ENCODE measurements around the gene DNMT3B. TPM values are rescaled to one million over a fixed set of nuclear protein-coding genes. Genes with fewer than 3 reads are reported as not detected.

Gene DNMT3B
- total and polyA plus RNA-seq, 12 donors = 0.12 to 2.0 (median 0.87) TPM; not detected in 1

- no peaks in the 10 kb centered on the region for H3K4me1 ChIP-seq (replicated peaks in 1 of 2)
- DNase-seq = no peak
- intact Hi-C loops (cut with DNase I) = loop anchor here in 1 of 2 donors (10.0 kb wide), 1 partner anchor 96 kb away; no protein-coding TSS in a partner anchor
- WGBS, 4 donors = 86 to 88% (median 88%) methylated on average over 23 of the region's 23 CpGs
- no peak overlapping the region for H3K4me3 ChIP-seq
- TF ChIP-seq CTCF (IDR thresholded peaks at IDR 0.05) = no peak
- no peak for TF ChIP-seq POLR2A (IDR thresholded peaks at IDR 0.05)
- H3K27me3 ChIP-seq = no peaks in the 10 kb centered on the region
- no peaks in the 10 kb centered on the region for H3K9me3 ChIP-seq (replicated peaks in 1 of 3)
- no peaks in the 10 kb centered on the region for H3K36me3 ChIP-seq (replicated peaks in 1 of 2)
- H3K27ac ChIP-seq = no peak overlapping the region
Observed at GRCh38 chr20:32798046-32798981, 36.1 kb downstream of the DNMT3B start.

GRCh38 chr20:32803092-32803491, 40.9 kb downstream of the DNMT3B start:
- H3K27me3 ChIP-seq = no peaks in the 10 kb centered on the region
- H3K27ac ChIP-seq = no peak overlapping the region
- H3K4me3 ChIP-seq = no peak overlapping the region
- H3K36me3 ChIP-seq (replicated peaks in 1 of 2) = no peaks in the 10 kb centered on the region
- DNase-seq = no peak
- WGBS, 4 donors = 91 to 100% (median 99%) methylated on average over 2 of the region's 2 CpGs
- intact Hi-C loops (cut with DNase I) = no loop called here
- H3K4me1 ChIP-seq (replicated peaks in 1 of 2) = peaks cover 0 to 4% of the 10 kb centered on the region in 2 donors
- no peak for TF ChIP-seq POLR2A (IDR thresholded peaks at IDR 0.05)
- no peak for TF ChIP-seq CTCF (IDR thresholded peaks at IDR 0.05)
- H3K9me3 ChIP-seq (replicated peaks in 1 of 3) = no peaks in the 10 kb centered on the region

DNA sequence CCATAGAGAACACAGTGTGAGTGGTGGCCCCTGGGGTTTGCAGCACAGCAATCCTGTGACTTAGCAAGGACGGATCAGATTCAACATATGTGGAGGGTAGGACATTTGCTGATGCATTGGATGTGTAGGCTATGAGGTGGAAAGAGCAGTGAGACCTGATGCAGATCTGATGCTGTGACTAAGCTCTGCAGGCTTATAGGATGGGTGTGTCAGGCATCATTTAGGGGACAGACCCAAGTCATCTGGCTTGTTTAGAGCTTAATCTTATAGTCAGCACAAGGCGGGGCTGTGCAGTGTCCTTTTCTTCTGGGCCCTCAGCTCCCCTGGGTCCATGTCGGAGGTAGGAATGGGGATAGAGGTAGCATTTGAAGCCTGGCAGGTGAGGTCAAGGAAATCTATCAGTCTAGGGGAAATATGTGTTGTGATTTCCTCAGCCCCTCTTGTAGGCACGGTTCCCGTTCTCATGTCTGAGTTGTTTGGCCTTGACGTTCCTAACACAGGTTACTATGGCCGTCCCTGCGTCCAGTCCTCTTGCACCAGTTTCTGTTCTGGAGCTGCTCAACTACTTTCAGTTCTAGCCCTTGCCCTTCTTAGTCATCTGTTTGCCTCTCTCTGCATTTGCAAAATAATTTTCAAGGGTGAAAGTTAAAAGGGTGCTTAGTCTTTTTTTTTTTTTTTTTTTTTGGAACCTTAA, 42.0 kb downstream of the DNMT3B start:
- intact Hi-C loops (cut with DNase I) = no loop called here
- TF ChIP-seq POLR2A (IDR thresholded peaks at IDR 0.05) = no peak
- TF ChIP-seq CTCF (IDR thresholded peaks at IDR 0.05) = no peak
- DNase-seq = peak in 6 of 7 donors; percentile 54 to 74 (median 61)
- no peaks in the 10 kb centered on the region for H3K9me3 ChIP-seq (replicated peaks in 1 of 3)
- WGBS, 4 donors = 56 to 71% (median 63%) methylated on average over 8 of the region's 8 CpGs
- peak overlapping the region in 1 of 5 donors; percentile 33 for H3K27ac ChIP-seq
- peaks cover 0 to 4% of the 10 kb centered on the region in 2 donors for H3K4me1 ChIP-seq (replicated peaks in 1 of 2)
- H3K36me3 ChIP-seq (replicated peaks in 1 of 2) = no peaks in the 10 kb centered on the region
- no peaks in the 10 kb centered on the region for H3K27me3 ChIP-seq
- H3K4me3 ChIP-seq = no peak overlapping the region

- WGBS, 4 donors = 83 to 100% (median 94%) methylated on average over 1 to 3 of the region's 3 CpGs
- Histone ChIP-seq H3K27ac (no peak overlapping the region), H3K27me3 (no peaks in the 10 kb centered on the region), H3K9me3 (replicated peaks in 1 of 3) (no peaks in the 10 kb centered on the region), H3K4me3 (no peak overlapping the region), H3K4me1 (replicated peaks in 1 of 2) (peaks cover 0 to 4% of the 10 kb centered on the region in 2 donors), H3K36me3 (replicated peaks in 1 of 2) (no peaks in the 10 kb centered on the region)
- DNase-seq = no peak
- TF ChIP-seq CTCF (IDR thresholded peaks at IDR 0.05) = no peak
- no peak for TF ChIP-seq POLR2A (IDR thresholded peaks at IDR 0.05)
- intact Hi-C loops (cut with DNase I) = no loop called here
Observed at GRCh38 chr20:32804817-32805216, 42.6 kb downstream of the DNMT3B start.

Measured in adrenal gland (tissue), 12 donors.